GM06990 (cell line): ENCODE results near the gene TBX22.
"Not testable (repeated sequence)": the region's sequence is repeated elsewhere in the genome, so short reads cannot be mapped to it uniquely, and the experiment has no call there.

Experiments used
- DNase-seq: peaks from one replicate; pipeline ENCODE4 v3.0.0-alpha.2; 2011; ENCODE audit not compliant: insufficient read length; ENCODE audit errors: extremely low read depth
- H3K27me3 ChIP-seq: replicated peaks from 2 replicates; pipeline ENCODE4 v1.6.0; 2011; ENCODE audit warnings: low read length; ENCODE audit not compliant: control insufficient read depth, insufficient read depth
- H3K36me3 ChIP-seq: 2 replicates; pipeline ENCODE4 v1.5.1; 2011; ENCODE audit warnings: low read length; ENCODE audit not compliant: control insufficient read depth, insufficient read depth
- H3K4me3 ChIP-seq: replicated peaks from 2 replicates; pipeline ENCODE4 v1.5.1; 2011; ENCODE audit warnings: low read depth, mild to moderate bottlenecking, control low read depth, low read length
- TF ChIP-seq, protein P1 (sequence below): IDR thresholded peaks from 2 replicates; pipeline ENCODE4 v1.5.1; 2011; ENCODE audit warnings: low read length, control low read depth, mild to moderate bottlenecking, inconsistent platforms; ENCODE audit not compliant: insufficient read depth, poor library complexity, severe bottlenecking

Gene TBX22

DNA sequence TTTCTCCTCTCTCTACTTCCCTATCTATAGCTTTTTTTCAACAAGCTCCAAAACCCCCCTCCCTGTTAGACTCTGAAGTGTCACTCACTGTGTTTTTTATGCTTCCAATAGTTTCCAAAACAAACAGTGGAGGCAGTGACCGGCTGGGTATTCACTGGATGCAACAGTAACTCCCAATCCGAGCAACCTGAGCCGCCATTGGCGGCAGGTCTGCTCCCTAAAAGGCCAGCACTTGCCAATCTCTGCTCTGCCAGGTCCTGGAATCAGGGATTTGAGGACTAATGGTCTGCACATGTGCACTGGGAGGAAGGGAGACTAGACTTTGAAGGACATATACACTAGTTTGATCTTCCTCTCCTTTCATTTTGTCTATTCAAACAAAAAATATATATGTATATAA lies 7.1 kb downstream of the TBX22 start:
- no peak overlapping the region for H3K4me3 ChIP-seq
- TF ChIP-seq, protein P1, sequence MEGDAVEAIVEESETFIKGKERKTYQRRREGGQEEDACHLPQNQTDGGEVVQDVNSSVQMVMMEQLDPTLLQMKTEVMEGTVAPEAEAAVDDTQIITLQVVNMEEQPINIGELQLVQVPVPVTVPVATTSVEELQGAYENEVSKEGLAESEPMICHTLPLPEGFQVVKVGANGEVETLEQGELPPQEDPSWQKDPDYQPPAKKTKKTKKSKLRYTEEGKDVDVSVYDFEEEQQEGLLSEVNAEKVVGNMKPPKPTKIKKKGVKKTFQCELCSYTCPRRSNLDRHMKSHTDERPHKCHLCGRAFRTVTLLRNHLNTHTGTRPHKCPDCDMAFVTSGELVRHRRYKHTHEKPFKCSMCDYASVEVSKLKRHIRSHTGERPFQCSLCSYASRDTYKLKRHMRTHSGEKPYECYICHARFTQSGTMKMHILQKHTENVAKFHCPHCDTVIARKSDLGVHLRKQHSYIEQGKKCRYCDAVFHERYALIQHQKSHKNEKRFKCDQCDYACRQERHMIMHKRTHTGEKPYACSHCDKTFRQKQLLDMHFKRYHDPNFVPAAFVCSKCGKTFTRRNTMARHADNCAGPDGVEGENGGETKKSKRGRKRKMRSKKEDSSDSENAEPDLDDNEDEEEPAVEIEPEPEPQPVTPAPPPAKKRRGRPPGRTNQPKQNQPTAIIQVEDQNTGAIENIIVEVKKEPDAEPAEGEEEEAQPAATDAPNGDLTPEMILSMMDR = no peak
- DNase-seq = no peak
- H3K36me3 ChIP-seq = no peaks in the 10 kb centered on the region
- no peaks in the 10 kb centered on the region for H3K27me3 ChIP-seq

DNA sequence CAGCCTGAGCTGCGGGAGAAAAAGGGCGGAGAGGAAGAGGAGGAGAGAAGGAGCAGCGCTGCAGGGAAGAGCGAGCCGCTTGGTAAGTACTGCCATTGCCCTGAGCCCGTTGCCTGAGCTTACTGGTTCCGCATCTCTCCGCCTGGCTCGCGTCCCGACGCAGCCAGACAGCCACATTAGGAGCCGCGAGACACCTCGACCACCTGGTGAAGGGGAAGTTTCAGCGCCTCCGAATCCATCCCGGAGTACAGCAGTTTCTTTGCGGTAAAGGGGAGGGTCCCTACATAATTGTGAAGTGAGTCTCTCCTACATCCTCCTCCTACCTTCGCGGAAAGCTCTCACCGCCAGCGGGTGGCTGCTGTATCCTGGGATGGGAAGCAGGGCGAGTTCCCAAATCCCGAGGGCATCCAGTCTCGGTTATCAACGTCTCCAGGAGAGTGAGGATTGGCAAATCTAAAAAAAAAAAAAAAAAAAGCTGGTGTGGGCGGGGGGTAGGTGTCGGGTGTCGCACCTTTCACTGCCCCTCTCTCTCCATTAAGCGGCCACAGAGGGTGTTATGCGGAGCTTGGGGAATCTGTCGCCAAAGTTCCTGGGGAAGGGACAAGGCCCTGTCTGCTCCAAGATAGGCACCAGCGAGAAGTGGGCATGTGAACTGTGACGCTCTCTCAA lies 7.9 kb downstream of the TBX22 start:
- Histone ChIP-seq H3K36me3 (no peaks in the 10 kb centered on the region), H3K4me3 (no peak overlapping the region), H3K27me3 (no peaks in the 10 kb centered on the region)
- TF ChIP-seq, protein P1 = no peak
- DNase-seq = no peak

DNA sequence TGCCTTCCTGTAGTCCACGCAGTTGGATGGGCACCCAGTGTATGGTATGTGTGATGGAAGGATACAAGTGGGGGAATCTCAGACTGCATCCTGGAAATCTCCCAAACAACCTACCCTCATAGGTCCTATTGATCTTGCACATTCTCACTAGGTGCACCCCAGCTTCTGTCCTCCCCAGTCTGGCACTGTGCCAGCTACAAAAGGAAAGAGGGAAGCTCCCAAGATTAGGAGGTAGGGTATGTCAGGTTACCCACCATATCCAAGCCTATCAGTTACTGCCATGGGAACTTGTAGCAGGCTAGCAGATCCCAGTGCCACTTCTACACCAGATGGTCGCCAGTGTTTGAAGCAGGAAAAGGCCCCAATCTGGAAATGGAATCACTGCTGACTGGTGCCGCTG lies 11.6 kb downstream of the TBX22 start:
- H3K27me3 ChIP-seq = no peaks in the 10 kb centered on the region
- TF ChIP-seq, protein P1 = no peak
- DNase-seq = no peak
- H3K4me3 ChIP-seq = no peak overlapping the region
- no peaks in the 10 kb centered on the region for H3K36me3 ChIP-seq

DNA sequence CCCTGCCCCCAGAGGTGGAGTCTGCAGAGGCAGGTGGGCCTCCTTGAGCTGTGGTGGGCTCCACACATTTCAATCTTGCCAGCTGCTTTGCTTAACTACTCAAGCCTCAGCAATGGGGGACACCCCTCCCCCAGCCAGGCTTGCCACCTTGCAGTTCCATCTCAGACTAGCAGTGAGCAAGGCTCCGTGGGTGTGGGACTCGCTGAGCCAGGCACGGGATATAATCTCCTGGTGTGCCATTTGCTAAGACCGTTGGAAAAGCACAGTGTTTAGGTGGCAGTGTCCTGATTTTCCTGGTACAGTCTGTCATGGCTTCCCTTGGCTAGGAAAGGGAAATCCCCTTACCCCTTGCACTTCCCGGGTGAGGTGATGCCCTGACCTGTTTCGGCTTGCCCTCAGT lies 51.6 kb downstream of the TBX22 start:
- H3K27me3 ChIP-seq, DNase-seq, H3K4me3 ChIP-seq, H3K36me3 ChIP-seq: not testable (repeated sequence)

DNA sequence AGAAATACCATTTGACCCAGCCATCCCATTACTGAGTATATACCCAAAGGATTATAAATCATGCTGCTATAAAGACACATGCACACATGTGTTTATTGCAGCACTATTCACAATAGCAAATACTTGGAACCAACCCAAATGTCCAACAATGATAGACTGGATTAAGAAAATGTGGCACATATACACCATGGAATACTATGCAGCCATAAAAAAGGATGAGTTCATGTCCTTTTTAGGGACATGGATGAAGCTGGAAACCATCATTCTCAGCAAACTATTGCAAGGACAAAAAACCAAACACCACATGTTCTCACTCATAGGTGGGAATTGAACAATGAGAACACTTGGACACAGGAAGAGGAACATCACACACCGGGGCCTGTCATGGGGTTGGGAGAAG lies 61.1 kb downstream of the TBX22 start:
- H3K27me3 ChIP-seq, DNase-seq, H3K36me3 ChIP-seq, H3K4me3 ChIP-seq: not testable (repeated sequence)
